IPS DF 6.9 (cell line): ENCODE data around the gene CD7.
"Not testable (repeated sequence)": the region's sequence is repeated elsewhere in the genome, so short reads cannot be mapped to it uniquely, and the experiment has no call there.

Source experiments
- DNase-seq: peaks from one replicate; pipeline ENCODE4 v3.0.0-alpha.2; 2013; ENCODE audit warnings: low read depth, low spot score
- H3K27ac ChIP-seq: one replicate; pipeline ENCODE4 v1.5.1; 2013; ENCODE audit warnings: low read length, control low read depth
- H3K27me3 ChIP-seq: 2 replicates; pipeline ENCODE4 v1.6.1; 2013; ENCODE audit warnings: mild to moderate bottlenecking, low read length; ENCODE audit not compliant: control insufficient read depth, insufficient read depth
- H3K36me3 ChIP-seq: 2 replicates; pipeline ENCODE4 v1.6.1; 2013; ENCODE audit warnings: low read length; ENCODE audit not compliant: control insufficient read depth, insufficient read depth
- H3K4me1 ChIP-seq: 2 replicates; pipeline ENCODE4 v1.6.1; 2013; ENCODE audit warnings: low read length; ENCODE audit not compliant: control insufficient read depth, insufficient read depth
- H3K4me3 ChIP-seq: 2 replicates; pipeline ENCODE4 v1.5.1; 2013; ENCODE audit warnings: mild to moderate bottlenecking, low read length
- H3K9me3 ChIP-seq: 2 replicates; pipeline ENCODE4 v1.6.1; 2013; ENCODE audit warnings: low read length, inconsistent platforms; ENCODE audit not compliant: control insufficient read depth, insufficient read depth
- WGBS: extraction: QIAGEN DNeasy Blood & Tissue Kit; methylation state at CpG from one replicate; pipeline ENCODE4 v1.1.7; 2013; ENCODE audit warnings: mixed read lengths, missing lambda C conversion rate; ENCODE audit not compliant: insufficient read length, insufficient coverage; 5-methylcytosine and 5-hydroxymethylcytosine counted together

The CD7 gene

DNA sequence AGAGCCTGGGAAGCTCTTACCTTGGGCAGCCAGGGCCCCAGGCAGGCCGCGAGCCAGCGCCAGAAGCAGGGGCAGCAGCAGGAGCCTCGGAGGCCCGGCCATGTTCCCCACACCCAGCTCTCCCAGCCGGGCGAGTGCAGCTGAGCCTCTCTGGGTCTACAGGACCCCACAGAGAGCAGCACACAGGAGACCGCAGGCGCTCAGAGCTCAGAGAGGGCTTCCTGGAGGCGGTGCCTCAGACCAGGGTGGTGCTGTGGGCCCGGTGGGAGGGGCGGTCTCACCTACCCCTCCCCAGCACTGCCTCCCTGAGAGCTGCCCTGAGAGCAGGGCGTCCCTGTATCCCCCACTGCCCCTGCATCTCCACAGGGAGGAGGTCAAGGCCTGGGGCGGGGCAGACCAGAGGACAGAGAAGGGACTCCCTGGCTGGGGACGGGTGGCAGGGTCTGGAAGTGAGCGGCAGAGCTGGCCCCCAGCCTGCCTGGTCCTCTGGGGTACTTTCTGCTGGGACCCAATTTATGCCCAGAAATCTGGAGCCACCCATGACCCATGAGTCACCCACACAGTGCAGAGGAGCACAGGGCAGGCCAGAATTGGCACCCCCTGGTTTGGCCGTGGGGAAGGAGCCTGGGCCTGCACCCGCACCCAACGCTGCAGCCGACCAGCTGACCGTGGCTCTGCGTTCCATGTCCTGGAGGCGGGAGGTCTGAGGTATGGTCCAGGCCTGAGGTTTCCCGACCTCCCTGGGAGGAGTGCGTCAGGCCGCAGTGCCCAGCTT lies at the start of gene CD7:
Gene CD7, minus strand, starts transcription at position 215 of the 775 bp plus-strand sequence. Its CDS starts 113 bp downstream, at position 102.
- H3K36me3 ChIP-seq = no peaks in the 10 kb centered on the region
- WGBS = no CpG with 5 or more reads among the region's 26 CpGs
- no peak for DNase-seq
- no peak within 1 kb of the TSS for H3K4me3 ChIP-seq
- H3K27ac ChIP-seq = no peak within 1 kb of the TSS
- H3K9me3 ChIP-seq = no peaks in the 10 kb centered on the region
- H3K4me1 ChIP-seq = no peaks in the 10 kb centered on the region
- no peaks in the 10 kb centered on the region for H3K27me3 ChIP-seq

DNA sequence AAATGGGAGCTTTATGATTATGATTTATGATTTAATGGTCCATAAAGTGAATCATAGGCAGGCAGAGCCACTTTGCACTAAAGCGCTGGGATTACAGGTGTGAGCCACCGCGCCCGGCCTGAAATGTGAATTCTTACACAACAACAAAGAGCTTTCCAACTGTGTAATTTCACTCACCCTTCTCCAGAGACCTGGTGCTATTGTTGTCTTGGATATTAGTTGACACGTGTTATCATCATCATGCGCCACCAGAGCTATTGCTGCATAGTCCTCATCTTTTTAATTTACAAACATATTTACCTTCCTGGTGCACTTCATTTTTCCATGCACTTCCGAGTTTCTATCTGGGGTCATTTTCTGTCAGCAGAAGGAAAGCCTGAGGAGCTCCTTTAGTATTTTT lies 49.3 kb upstream of the CD7 start:
- peaks cover 11% of the 10 kb centered on the region for H3K27me3 ChIP-seq
- no peak overlapping the region for H3K27ac ChIP-seq
- no peaks in the 10 kb centered on the region for H3K9me3 ChIP-seq
- no peak for DNase-seq
- no CpG with 5 or more reads among the region's 7 CpGs for WGBS
- H3K4me3 ChIP-seq = no peak overlapping the region
- H3K36me3 ChIP-seq = no peaks in the 10 kb centered on the region
- H3K4me1 ChIP-seq = 0 out of 2 replicates have a peak, but pooled peaks cover 1% of the 10 kb centered on the region

DNA sequence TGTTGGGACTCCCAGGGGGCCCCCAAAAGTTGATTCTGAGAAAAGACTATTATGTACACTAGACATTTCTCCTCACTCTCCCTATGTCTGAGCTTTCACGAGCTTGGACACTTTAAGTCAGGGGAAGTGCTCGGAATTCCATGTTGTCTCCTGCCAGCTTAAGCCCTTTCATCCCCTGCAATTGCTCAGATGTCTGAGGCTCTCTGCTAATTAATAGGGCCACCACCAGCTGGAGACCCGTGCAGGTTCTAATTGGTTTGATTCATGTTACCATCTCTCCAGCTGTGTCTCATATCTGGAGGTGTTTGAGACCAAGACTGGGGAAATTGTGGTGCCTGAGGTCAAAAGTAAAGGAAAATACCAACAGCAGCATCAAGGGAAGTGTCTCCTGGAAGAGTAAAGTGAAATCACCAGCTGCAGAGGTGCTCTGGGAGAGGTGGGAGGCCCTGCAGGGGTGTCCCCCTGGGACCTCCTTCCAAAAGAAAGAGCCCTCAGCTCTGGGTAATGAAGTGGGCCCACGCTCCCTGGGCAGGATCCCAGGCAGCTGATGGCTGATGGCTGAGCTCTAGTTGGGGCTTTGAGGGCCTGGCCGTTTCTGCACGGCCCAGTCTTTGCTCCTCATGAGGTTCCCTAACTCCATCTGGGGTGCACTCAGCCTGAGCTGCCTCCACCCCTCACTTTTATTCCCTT lies 48.3 kb upstream of the CD7 start:
- WGBS = no CpG with 5 or more reads among the region's 6 CpGs
- Histone ChIP-seq H3K4me3 (no peak overlapping the region), H3K4me1 (no peaks in the 10 kb centered on the region), H3K9me3 (no peaks in the 10 kb centered on the region), H3K27ac (no peak overlapping the region), H3K36me3 (no peaks in the 10 kb centered on the region), H3K27me3 (peaks cover 5% of the 10 kb centered on the region)
- DNase-seq = no peak

DNA sequence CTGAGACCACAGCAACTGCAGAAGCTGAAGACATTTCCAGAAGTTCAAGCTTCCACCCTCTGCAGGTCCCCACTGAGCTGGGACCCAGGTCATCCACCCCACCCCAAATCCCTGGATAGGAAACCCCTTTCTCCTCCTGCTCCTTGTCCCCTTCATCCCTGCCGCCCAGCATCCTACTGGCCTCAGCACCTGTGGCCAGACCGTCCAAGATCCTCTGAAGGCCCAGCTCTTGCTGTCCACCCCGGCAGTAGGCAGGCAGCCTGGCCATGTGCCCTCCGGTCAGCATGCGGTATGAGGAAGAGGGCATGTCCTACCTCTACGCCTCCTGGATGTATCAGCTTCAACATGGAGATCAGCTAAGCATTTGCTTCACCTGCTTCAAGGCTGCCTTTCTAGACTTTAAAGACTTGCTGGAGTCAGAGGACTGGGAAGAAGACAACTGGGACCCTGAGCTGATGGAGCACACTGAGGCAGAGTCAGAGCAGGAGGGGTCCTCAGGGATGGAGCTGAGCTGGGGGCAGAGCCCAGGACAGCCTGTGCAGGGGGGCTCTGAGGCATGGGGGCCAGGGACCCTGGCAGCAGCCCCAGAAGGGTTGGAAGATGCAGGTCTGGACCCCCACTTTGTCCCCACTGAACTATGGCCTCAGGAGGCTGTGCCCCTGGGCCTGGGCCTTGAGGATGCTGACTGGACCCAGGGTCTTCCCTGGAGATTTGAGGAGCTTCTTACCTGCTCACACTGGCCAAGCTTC lies 44.7 kb upstream of the CD7 start:
- no peak for DNase-seq
- Histone ChIP-seq H3K27ac (no peak overlapping the region), H3K4me3 (no peak overlapping the region), H3K36me3 (no peaks in the 10 kb centered on the region; the same call in 1 of the 2 replicates), H3K4me1 (0 out of 2 replicates have a peak, but pooled peaks cover 2% of the 10 kb centered on the region), H3K27me3 (no peaks in the 10 kb centered on the region), H3K9me3 (no peaks in the 10 kb centered on the region)
- WGBS = no CpG with 5 or more reads among the region's 6 CpGs

DNA sequence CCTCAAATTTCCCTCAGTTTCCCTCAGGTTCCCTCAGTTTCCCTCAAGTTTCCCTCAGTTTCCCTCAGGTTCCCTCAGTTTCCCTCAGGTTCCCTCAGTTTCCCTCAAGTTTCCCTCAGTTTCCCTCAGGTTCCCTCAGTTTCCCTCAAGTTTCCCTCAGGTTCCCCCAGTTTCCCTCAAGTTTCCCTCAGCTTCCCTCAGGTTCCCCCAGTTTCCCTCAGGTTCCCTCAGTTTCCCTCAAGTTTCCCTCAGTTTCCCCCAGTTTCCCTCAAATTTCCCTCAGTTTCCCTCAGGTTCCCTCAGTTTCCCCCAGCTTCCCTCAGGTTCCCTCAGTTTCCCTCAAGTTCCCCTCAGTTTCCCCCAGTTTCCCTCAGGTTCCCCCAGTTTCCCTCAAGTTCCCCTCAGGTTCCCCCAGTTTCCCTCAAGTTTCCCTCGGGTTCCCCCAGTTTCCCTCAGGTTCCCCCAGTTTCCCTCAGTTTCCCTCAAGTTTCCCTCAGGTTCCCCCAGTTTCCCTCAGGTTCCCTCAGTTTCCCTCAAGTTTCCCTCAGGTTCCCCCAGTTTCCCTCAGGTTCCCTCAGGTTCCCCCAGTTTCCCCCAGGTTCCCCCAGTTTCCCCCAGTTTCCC lies 42.2 kb upstream of the CD7 start:
- H3K27ac ChIP-seq, H3K36me3 ChIP-seq, H3K4me3 ChIP-seq, H3K4me1 ChIP-seq, DNase-seq, H3K27me3 ChIP-seq, H3K9me3 ChIP-seq: not testable (repeated sequence)
- WGBS = no CpG with 5 or more reads among the region's 1 CpG

DNA sequence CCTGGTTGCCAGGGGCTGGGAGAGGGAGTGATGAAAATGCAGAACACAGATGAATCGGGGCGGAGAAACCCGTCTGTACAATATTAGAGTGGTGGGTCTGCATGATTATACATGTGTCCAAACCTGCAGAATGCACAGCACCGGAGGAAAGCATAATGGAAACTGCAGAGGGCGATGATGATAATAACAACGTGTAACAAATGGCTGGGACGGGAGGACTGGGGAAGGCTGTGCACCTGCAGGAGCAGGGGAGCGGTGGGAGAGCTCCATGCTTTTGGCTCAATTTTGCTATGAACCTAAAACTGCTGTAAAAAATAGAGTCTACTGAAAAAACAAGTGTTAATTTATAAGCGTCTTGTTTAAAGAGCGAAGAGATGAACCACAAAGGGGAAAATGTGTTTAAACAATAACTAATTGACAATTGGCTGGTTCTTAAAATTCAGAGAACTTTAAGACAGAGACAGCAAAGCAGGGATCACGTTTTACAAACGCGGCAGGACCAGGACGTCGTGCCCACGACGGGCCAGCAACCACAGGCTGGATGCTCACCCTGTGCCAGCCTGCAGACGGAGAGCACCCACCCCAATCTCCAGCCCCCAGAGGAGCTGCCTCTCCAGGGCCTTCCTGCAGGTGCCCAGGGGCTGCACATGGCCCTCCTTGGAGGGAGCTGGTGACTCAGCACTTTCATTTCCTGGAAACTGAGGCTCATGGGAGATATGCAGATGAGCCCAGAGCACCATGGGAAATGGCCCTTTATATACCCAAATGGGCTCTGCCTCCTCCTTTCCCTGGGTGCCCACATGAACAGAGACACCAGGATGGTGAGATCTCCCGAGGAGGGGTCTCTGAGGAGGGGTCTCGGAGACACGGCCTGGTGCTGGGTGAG lies 41.3 kb upstream of the CD7 start, which contains the start of gene TEX19:
Gene TEX19, plus strand, starts transcription at position 783 of the 886 bp plus-strand sequence. CDS start 2,904 bp downstream, outside the sequence.
- Histone ChIP-seq H3K4me3 (no peak within 1 kb of the TSS), H3K27me3 (no peaks in the 10 kb centered on the region), H3K36me3 (no peaks in the 10 kb centered on the region; the same call in 1 of the 2 replicates), H3K27ac (no peak within 1 kb of the TSS), H3K4me1 (peaks cover 7% of the 10 kb centered on the region), H3K9me3 (no peaks in the 10 kb centered on the region)
- WGBS = no CpG with 5 or more reads among the region's 21 CpGs
- no peak for DNase-seq

DNA sequence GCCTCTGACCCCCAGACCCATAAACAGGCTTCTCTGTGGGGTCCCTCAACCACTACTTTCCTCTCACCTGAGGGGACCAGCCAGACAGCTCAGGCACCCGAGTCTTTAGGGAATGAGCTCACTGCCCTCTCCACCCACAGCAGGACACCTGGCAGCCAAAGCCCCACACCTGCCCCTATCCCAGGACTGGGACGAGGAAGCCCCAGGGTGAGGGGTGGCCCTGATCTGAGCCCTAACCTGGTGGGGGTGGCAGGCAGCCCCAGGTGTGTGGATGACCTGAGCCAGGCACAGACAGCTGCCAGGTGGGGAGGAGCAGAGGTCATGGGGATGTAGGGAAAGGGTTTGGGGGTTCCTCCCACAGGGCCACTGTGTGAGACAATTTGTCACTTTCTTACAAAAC lies 40.0 kb upstream of the CD7 start:
- H3K27me3 ChIP-seq = no peaks in the 10 kb centered on the region
- H3K27ac ChIP-seq = no peak overlapping the region
- no peak for DNase-seq
- H3K9me3 ChIP-seq = no peaks in the 10 kb centered on the region
- no peak overlapping the region for H3K4me3 ChIP-seq
- H3K4me1 ChIP-seq = peaks cover 7% of the 10 kb centered on the region
- no peaks in the 10 kb centered on the region; the same call in 1 of the 2 replicates for H3K36me3 ChIP-seq
- WGBS = no CpG with 5 or more reads among the region's 2 CpGs

DNA sequence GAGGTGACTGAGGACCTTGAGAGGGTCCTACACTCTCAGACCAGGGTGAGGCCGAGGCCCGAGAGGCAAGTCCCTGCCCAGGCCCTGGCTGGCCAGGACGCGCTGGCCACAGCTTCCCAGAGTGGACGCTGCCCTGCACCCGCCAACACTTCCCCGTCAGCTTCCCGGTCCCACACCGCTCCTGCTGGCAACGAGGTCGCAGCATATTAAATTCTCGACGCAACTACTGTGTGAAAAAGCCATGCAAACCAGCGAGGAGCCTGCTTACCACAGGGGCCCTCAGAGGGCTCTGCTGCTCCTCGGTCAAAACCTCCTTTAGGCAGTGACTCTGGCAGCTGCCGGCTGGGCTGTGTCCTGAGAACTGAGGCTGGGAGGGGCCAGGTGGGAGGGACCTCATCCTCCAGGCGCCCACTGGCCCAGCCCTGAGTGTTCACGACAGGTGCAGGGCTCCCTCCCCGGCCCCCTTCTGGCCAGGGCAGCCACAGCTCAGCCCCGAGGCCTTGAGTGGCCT lies 39.5 kb upstream of the CD7 start:
- H3K4me1 ChIP-seq = peaks cover 7% of the 10 kb centered on the region
- no peak for DNase-seq
- no peaks in the 10 kb centered on the region for H3K27me3 ChIP-seq
- H3K27ac ChIP-seq = no peak overlapping the region
- H3K36me3 ChIP-seq = no peaks in the 10 kb centered on the region; the same call in 1 of the 2 replicates
- no peak overlapping the region for H3K4me3 ChIP-seq
- WGBS = no CpG with 5 or more reads among the region's 20 CpGs
- H3K9me3 ChIP-seq = no peaks in the 10 kb centered on the region

DNA sequence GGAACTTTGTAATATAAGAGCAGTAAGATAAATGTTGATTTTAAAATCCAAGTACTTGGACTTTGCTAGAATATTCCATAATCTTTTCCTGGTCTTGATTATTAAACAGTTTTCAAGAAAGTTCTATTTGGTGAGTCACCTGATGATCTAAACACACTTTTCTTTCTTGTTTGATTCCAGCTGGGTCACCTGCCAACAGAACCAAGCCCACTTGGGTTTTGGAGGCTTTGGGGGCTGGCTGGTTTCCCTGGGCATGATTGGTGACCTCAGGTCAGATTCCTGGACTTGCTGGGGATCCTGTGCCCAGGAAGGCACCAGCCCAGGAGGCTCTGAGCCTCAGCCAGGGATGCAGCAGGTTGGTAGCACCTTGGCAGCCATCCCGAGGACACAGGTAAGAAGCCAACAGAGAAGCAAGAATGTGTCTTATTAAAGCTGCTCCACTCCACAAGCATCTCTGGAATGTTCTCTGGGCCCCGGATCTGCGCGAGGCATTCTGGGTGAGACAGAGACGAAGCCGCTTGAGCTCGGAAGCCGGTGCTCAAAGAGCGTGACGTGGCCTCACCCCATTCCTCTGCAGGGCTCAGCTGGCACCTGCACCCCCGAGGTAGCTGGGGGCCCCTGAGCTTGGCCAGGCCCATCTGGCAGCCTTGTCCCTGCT lies 38.5 kb upstream of the CD7 start:
- Histone ChIP-seq H3K36me3 (no peaks in the 10 kb centered on the region; the same call in 1 of the 2 replicates), H3K4me3 (no peak overlapping the region), H3K27ac (no peak overlapping the region), H3K9me3 (no peaks in the 10 kb centered on the region), H3K27me3 (no peaks in the 10 kb centered on the region), H3K4me1 (peaks cover 7% of the 10 kb centered on the region)
- WGBS = no CpG with 5 or more reads among the region's 11 CpGs
- no peak for DNase-seq
